Measurements from ENCODE around the gene GOLGA6L7. TPM values are rescaled to one million over a fixed set of nuclear protein-coding genes. Genes with fewer than 3 reads are reported as not detected.

Gene GOLGA6L7
- total RNA-seq, 4 donors from 2014 or later, result not detected

- peaks cover 10 to 23% (median 20%) of the 10 kb centered on the region in 4 donors for H3K4me1 ChIP-seq
- H3K27ac ChIP-seq (replicated peaks in 1 of 4), result no peak overlapping the region
- intact Hi-C loops (cut with DNase I), result no loop called here
These were observed 38.2 kb upstream of the GOLGA6L7 start for GRCh38 chr15:28886431-28887338.

DNA sequence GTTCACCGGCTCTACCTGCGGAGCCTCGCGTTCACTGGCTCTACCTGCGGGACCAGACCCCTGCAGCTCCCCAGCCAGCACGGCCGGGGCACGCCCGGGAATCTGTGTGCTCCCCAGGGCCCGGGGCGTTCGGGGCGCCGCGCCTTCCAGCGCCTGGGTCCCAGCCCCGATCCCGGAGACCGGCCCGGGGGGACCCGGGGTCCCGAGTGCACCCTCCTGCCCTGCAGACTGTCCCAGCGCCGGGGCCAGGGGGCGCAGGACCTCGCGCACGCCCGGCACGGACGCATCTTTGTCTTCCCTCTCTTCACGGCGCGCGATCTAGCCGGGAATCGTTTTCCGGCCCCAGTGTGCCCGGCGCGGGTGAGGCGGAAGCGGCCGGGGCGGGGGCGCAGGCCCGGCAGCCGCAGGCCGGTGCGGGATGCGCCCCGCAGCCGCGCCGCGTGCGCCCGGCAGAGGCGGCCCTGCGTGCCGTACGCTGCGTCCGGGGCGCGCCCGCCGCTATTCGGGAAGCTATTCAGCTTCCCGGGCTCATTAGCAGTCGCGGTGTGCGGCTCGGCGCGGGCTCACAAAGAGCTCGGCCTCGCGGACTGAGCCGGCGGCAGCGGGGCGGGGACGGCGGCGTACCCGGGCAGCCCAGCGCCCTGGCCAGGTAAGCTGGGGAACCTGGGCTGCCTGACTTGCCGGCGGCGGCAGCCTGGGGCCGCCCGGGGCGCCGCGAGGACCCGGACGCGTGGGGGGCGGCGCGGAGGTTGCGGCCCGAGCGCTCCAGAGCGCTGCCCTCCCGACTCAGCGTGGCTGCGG lies 37.4 kb upstream of the GOLGA6L7 start, which contains the start of gene APBA2:
Gene APBA2, plus strand, starts transcription at position 345 of the 801 bp plus-strand sequence. CDS start 167,911 bp downstream, outside the sequence.
- DNase-seq (ENCODE audit: extremely low spot score), result no peak
- Histone ChIP-seq H3K4me3 (peak within 1 kb of the TSS; percentile 60 to 65 (median 62)), H3K9me3 (no peaks in the 10 kb centered on the region), H3K36me3 (no peaks in the 10 kb centered on the region), H3K27me3 (peaks cover 0 to 34% (median 7%) of the 10 kb centered on the region in 4 donors), H3K27ac (replicated peaks in 1 of 4) (no peak within 1 kb of the TSS), H3K4me1 (peaks cover 10 to 23% (median 20%) of the 10 kb centered on the region in 4 donors)
- no CpG with 5 or more reads among the region's 109 CpGs for WGBS
- TF ChIP-seq POLR2AphosphoS5 (IDR thresholded peaks at IDR 0.05) (no peak), POLR2A (IDR thresholded peaks at IDR 0.05; ENCODE audit: low read depth) (no peak), EP300 (IDR thresholded peaks at IDR 0.05) (no peak)
- TF ChIP-seq, protein P1, sequence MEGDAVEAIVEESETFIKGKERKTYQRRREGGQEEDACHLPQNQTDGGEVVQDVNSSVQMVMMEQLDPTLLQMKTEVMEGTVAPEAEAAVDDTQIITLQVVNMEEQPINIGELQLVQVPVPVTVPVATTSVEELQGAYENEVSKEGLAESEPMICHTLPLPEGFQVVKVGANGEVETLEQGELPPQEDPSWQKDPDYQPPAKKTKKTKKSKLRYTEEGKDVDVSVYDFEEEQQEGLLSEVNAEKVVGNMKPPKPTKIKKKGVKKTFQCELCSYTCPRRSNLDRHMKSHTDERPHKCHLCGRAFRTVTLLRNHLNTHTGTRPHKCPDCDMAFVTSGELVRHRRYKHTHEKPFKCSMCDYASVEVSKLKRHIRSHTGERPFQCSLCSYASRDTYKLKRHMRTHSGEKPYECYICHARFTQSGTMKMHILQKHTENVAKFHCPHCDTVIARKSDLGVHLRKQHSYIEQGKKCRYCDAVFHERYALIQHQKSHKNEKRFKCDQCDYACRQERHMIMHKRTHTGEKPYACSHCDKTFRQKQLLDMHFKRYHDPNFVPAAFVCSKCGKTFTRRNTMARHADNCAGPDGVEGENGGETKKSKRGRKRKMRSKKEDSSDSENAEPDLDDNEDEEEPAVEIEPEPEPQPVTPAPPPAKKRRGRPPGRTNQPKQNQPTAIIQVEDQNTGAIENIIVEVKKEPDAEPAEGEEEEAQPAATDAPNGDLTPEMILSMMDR (IDR thresholded peaks at IDR 0.05), result no peak
- intact Hi-C loops (cut with DNase I), result no loop called here

More at GRCh38 chr15:28886431-28887338, 38.2 kb upstream of the GOLGA6L7 start:
- TF ChIP-seq EP300 (IDR thresholded peaks at IDR 0.05) (no peak), POLR2A (IDR thresholded peaks at IDR 0.05; ENCODE audit: low read depth) (no peak), POLR2AphosphoS5 (IDR thresholded peaks at IDR 0.05) (no peak)
- TF ChIP-seq, protein P1 (IDR thresholded peaks at IDR 0.05), result no peak
- Histone ChIP-seq H3K27me3 (peaks cover 0 to 34% (median 7%) of the 10 kb centered on the region in 4 donors), H3K36me3 (no peaks in the 10 kb centered on the region), H3K4me3 (peak overlapping the region; percentile 60 to 65 (median 62)), H3K9me3 (no peaks in the 10 kb centered on the region)
- 30% methylated on average over 7 of the region's 61 CpGs for WGBS
- no peak for DNase-seq (ENCODE audit: extremely low spot score)

DNA sequence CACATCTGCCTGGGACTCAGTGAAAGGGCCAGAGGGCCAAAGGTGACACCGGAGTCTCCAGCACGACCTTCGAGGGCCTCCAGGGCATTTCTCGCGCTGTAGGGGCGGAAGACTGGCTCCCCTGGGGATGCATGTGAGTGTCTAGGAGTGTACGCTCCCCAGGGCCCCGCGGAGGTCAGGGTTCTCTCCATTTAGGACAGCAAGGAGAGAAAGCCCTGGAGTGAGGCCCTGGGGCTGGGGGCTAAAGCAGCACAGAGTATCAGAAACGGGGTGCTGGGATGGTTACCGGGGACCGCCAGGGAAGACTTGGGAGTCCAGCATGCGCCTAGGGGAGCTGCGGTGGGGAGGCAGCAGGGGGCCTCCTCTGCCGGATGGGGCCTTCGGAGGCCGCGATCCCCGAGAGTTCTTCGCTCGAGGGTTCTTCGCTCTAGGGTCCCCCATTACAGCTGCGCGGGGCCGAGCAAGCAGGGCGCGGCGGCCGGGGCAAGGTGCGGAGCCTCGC lies 36.7 kb upstream of the GOLGA6L7 start:
- intact Hi-C loops (cut with DNase I), result no loop called here
- no peak for TF ChIP-seq POLR2A (IDR thresholded peaks at IDR 0.05; ENCODE audit: low read depth)
- TF ChIP-seq, protein P1 (IDR thresholded peaks at IDR 0.05), result no peak
- TF ChIP-seq POLR2AphosphoS5 (IDR thresholded peaks at IDR 0.05), result no peak
- no peak for TF ChIP-seq EP300 (IDR thresholded peaks at IDR 0.05)
- Histone ChIP-seq H3K4me1 (peaks cover 10 to 23% (median 20%) of the 10 kb centered on the region in 4 donors), H3K4me3 (peak overlapping the region; percentile 60 to 65 (median 62)), H3K27me3 (peaks cover 0 to 34% (median 7%) of the 10 kb centered on the region in 4 donors), H3K36me3 (no peaks in the 10 kb centered on the region), H3K27ac (replicated peaks in 1 of 4) (no peak overlapping the region), H3K9me3 (no peaks in the 10 kb centered on the region)
- DNase-seq (ENCODE audit: extremely low spot score), result no peak
- 41% methylated on average over 20 of the region's 31 CpGs for WGBS

DNA sequence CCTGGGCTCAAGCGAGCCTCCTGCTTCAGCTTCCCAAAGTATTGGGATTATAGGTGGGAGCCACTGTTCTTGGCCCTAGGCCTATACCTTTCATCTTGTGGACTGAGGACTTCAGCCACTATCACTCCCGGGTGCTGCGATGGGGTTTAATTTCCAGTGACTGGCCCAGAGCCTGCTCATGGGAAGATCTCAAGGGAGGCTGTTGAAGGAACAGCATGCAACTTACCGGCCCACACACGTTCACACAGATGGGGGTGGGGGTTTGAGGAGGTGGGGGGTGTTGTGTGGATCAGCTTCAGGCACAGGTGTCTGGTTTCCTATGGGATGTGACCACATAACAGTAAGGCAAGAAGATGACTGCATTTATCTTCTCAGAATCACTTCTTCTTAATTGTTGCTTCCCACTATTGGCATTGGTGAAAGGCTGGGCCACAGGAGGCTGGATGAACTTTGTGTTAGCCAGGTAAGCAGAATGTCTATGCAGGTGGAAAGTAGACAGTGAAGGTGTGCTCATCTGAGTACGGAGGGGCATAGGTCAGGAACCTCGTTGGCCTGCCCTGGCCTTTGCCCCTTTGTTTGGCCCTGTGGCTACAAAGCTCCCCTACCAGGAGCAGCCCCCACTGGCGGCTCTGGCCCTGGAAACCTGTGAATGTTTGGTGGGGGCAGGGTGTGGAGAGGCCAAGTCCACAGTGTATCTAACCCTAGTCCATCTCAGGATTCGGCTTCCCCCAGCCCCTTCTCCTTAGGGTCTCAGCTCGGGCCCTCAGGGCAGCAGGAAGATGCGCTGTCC lies 35.9 kb upstream of the GOLGA6L7 start:
- intact Hi-C loops (cut with DNase I), result no loop called here

More for the DNA sequence above, 35.9 kb upstream of the GOLGA6L7 start:
- Histone ChIP-seq H3K27me3 (peaks cover 0 to 34% (median 7%) of the 10 kb centered on the region in 4 donors), H3K27ac (replicated peaks in 1 of 4) (no peak overlapping the region), H3K4me3 (no peak overlapping the region), H3K36me3 (no peaks in the 10 kb centered on the region), H3K4me1 (peaks cover 10 to 23% (median 20%) of the 10 kb centered on the region in 4 donors), H3K9me3 (no peaks in the 10 kb centered on the region)
- WGBS, result 91% methylated on average over 9 of the region's 11 CpGs
- no peak for DNase-seq (ENCODE audit: extremely low spot score)
- TF ChIP-seq EP300 (IDR thresholded peaks at IDR 0.05), result no peak
- no peak for TF ChIP-seq POLR2A (IDR thresholded peaks at IDR 0.05; ENCODE audit: low read depth)
- no peak for TF ChIP-seq POLR2AphosphoS5 (IDR thresholded peaks at IDR 0.05)
- TF ChIP-seq, protein P1 (IDR thresholded peaks at IDR 0.05), result no peak

Data from esophagus muscularis mucosa (tissue), 4 donors.